ENCODE measurements around the gene NR2F2. TPM values are rescaled to one million over a fixed set of nuclear protein-coding genes. Genes with fewer than 3 reads are reported as not detected.

Gene NR2F2
- total and polyA plus RNA-seq, 2 of the 13 experiments (the other 11 are each of a cell fraction or from before 2014, with no cell fraction given) = 3.5 to 4.7 TPM

DNA sequence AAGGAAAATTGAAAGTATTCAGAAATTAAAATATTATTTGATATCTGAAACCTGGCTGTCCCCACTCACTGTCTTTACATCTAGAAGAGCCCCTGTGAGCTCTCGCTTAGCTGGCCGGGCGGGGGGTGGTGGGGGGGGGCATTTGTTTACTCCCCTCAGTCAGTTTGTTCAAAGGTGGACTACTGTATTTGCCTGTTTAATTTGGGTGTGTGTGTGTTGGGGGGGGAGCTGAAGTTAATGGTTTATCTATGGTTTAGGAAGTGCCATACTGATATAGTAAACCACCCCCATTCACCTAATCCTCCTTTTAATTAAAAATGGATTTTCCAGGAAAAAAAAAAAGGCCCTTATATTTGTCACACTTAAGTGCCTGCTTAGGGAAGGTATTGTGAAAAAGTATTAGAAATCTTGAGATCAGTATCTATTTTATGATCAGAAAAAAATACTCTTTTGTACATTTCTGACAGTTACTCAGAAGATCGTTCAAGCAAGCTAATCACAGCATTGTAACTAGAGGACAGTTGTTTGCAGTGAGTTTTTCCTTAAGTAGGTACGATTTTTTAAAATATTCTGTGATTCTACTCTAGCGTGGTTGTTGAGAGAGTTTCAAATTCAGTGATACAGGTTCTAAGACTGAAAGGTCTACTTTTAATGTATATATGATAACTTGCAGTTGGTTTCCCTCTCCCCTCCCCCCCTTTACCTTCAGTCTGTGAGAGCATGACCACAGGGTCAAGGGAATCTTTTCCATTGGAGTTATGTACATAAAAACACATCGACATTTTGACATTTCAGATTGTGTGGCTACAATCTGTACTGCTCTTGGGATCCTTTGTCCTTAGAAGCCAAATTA, 8.5 kb downstream of the NR2F2 start (continued):
- TF ChIP-seq ZNF432 (CRISPR knock-in tag; IDR thresholded peaks at IDR 0.05; ENCODE audit: borderline replicate concordance) = no peak
- TF ChIP-seq FOXA1 (IDR thresholded peaks at IDR 0.05) = no peak
- peak; percentile 51; the same call in 1 of the 2 replicates for TF ChIP-seq FOXA1 (CRISPR knock-in tag; IDR thresholded peaks at IDR 0.05)
- TF ChIP-seq, protein P1, sequence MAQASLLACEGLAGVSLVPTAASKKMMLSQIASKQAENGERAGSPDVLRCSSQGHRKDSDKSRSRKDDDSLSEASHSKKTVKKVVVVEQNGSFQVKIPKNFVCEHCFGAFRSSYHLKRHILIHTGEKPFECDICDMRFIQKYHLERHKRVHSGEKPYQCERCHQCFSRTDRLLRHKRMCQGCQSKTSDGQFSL (CRISPR knock-in tag; IDR thresholded peaks at IDR 0.05) = peak; percentile 85
- no peak for TF ChIP-seq RFXANK (CRISPR knock-in tag; IDR thresholded peaks at IDR 0.05)
- no peak for TF ChIP-seq HES4 (CRISPR knock-in tag; IDR thresholded peaks at IDR 0.05; ENCODE audit: borderline replicate concordance)
- TF ChIP-seq ZNF761 (CRISPR knock-in tag; conservative IDR thresholded peaks at IDR 0.05) = no peak
- TF ChIP-seq RXRB (CRISPR knock-in tag; IDR thresholded peaks at IDR 0.05; ENCODE audit: borderline replicate concordance) = peak; percentile 71
- no peak for TF ChIP-seq ZNF407 (CRISPR knock-in tag; IDR thresholded peaks at IDR 0.05; ENCODE audit: not compliant biosample characterization)
- TF ChIP-seq ASH2L (IDR thresholded peaks at IDR 0.05; ENCODE audit: insufficient read length, low read depth, low read length) = peak; percentile 77
